GM21528 (cell line): ENCODE results near the gene MYO1G.
"Not testable (repeated sequence)": the region's sequence is repeated elsewhere in the genome, so short reads cannot be mapped to it uniquely, and the experiment has no call there.

ENCODE experiments used
- ATAC-seq: cut with Tn5 transposase; IDR thresholded peaks from one replicate; pipeline ENCODE4 v1.9.1; 2021; ENCODE audit warnings: mild to moderate bottlenecking, moderate library complexity; ENCODE audit not compliant: unreplicated experiment, low FRiP score

The MYO1G gene

GRCh38 chr7:44945479-44945878, 33.3 kb downstream of the MYO1G start:
- no peak for ATAC-seq

GRCh38 chr7:44944821-44945220, 34.0 kb downstream of the MYO1G start:
- ATAC-seq: no peak

- no peak for ATAC-seq
These were observed 35.2 kb downstream of the MYO1G start for GRCh38 chr7:44943631-44944030.

GRCh38 chr7:44937426-44937825, 41.4 kb downstream of the MYO1G start:
- no peak for ATAC-seq

- ATAC-seq: no peak
These were observed 42.5 kb downstream of the MYO1G start for GRCh38 chr7:44936322-44936721.

DNA sequence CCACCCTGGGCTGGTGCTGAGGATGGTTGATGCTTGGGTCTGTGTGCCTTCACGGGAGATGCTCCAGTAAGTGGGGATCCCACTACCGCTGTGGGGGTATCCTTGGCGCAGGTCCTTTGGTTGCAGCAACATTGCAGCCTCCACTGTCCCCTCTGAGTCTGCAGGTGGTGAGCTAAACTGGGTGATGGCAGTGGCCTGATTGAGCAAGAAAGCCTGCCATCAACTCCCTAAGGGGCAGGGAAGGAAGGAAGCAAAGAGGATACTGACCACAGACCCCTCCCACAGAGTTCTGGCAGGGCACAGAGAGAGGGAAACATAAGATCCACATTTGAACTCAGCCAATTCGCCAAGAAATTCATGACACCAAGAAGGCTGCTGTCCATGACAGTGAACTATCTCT, 43.2 kb downstream of the MYO1G start:
- ATAC-seq: no peak

DNA sequence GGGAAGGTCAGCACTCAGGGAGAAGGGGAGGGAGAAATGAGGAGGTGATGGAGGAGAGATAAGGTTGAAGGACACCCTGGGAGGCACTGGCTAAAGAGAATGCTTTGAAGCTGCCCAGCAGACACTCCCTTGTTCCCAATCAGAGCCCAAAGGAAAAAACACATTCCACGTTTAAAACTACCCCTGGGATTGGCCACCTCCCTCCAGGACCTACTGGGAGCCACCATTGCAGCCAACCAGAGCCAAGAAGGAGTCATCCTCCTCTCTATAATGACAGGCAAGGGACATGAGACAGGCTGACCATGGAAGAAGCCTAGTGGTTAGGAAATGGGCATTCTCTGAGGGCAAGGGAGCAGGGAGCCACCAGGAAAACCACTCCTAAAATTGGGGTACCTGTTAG, 43.8 kb downstream of the MYO1G start:
- no peak for ATAC-seq

DNA sequence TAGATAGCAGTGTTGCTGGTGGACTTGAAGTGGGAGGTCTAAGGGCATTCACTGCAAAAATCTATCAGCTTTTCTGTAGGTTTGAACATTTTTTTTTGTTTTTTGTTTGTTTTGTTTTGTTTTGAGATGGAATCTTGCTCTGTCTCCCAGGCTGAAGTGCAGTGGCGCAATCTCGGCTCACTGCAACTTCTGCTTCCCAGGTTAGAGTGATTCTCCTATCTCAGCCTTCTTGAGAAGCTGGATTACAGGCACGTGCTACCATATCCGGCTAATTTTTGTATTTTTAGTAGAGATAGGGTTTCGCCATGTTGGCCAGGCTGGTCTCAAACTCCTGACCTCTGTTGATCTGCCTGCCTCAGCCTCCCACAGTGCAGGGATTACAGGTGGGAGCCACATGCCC, 44.3 kb downstream of the MYO1G start:
- not testable (repeated sequence) for ATAC-seq

GRCh38 chr7:44930921-44931320, 47.9 kb downstream of the MYO1G start:
- no peak for ATAC-seq

DNA sequence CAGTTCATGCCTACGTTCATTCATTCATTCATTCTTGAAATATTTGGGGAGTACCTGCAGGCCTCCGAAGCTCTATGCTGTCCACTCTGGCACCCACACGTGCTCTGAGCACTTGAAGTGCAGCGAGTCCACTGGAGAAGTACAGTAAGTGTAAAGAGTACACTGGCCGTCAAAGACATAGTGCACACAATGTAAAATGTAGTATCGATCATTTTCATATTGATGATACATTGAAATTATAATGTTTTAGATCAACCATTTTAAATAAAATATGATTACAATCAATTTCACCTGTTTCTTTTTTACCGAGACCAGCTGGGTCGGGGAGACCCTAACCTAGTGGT, 56.5 kb downstream of the MYO1G start:
- ATAC-seq: no peak

DNA sequence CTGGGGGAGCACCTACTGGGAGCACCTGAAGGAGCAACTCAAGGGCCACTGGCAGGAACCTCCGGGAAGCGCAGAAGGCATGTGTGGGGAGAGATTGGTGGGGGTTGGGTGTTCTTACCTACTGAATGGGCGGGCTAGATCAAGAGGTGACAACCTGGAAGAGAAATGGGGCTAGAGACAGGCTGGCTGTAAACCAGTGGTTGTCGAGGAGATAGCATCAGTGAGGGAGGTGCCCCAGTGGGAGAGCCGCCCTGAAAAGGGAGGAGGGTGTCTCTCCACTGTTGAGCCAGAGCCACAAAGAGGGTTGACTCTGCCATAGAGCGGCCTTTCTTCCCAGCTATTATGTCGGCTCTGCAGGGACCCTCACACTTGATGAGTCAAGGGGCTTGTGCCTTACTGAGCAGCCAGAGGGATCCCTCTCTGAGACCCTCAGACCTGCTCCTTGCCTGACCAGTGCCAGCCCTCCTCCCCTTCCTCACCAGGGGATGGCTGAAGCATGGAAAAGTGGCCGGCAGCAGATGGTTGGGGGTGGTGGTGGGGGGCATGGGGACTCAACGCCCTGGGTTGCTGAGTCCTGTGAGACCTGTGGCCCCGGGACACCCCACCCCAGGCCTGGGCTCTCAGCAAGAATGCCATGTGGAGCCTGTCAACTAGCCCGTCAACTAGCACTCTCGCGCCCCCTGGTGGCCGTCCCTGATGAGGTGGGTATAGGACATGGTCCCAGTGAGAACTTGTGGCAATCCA, 57.0 kb downstream of the MYO1G start:
- ATAC-seq: peak; percentile 92

DNA sequence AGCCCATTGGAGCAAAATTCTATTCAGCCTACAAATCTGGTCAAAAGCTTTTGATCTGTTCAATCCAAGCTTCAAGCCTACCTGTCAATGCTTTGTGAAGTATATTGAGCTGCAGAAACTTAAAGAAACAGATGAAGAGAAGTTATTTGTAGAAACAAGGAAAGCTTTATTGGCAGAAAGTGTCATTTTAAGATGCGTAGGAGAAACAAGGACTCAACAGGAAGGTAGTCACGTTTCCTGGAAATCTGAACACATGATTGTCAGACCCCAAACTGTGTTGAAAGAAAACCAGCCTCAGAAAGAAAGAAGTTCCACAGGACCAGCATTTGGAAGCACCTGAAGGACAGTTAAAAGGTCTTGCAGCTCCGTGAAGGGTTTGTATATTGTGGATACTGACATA, 58.7 kb downstream of the MYO1G start:
- ATAC-seq: no peak

DNA sequence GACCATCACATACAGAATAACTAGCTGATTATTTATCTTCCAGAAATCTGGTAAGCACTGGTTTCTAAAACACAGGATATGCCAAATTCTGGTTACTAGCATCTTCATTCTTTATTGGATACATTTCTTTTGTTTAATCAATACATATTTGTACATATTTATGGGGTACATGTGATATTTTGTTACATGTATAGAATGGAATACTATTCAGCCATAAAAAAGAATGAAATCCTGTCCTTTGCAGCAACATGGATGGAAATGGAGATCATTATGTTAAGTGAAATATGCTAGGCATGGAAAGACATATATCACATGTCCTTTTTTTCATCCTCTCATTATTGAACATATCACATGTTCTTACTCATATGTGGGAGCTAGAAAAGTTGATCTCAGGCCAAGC, 60.8 kb downstream of the MYO1G start:
- ATAC-seq: no peak

- ATAC-seq: no peak
These were observed 61.4 kb downstream of the MYO1G start for GRCh38 chr7:44917465-44917864.

DNA sequence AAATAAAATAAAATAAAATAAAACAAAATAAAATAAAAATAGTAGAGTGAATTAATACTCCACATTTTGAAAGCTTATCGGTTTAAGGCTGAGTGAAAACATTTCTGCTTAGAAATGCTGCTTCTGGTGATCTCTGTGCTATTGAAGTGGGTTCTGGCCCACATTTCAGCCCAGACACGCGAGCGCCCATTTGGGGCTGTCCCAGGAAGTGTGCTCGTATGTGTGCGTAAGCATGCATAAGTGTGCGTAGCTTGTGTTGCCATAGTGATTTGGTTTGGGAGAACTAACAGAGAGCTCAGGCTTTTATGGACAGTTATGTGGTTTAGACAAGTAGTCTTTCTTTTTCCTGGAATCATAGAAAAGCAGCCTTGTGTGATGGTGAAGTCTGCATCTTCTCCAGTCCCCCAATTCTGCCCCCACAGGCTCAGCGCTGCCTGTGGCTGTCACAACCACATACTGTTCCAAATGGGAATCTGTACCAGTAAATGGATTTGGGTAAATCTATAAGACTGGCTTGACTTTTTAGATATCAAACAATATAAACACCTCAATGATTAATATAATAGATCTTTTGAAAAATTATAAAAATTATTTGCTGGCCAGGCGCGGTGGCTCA, 63.7 kb downstream of the MYO1G start:
- ATAC-seq: no peak

DNA sequence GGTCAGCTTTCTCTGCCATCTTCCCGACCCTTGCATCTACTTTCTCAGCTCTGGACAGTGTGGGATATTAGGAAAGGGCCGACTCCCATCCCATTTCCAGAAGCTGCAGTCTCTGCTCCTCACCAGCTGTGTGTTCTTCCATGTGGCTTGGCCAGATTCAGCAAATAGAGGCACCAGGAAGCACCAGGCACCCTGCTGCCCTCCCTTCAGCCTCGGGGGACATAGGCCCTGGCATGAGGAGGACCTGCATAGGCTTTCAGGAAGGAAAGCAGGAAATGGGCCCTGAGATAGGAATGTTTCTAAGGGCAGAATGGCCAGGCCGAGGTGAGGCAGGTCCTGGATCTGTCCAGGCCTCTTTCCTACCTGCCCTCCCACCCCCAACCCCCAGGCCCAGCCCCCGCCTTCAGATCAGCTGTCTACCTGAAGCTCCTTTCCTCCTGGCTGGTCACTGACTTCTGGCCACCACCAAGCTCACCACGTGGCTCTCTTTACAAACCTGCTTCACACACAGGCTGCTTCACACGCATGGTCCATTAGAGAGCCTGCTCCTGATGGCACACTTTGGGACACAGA, 66.0 kb downstream of the MYO1G start:
- ATAC-seq: no peak
